NCI-H146 (cell line): ENCODE data around the gene ILDR2.

Experiments used
- DNase-seq: peaks from one replicate; lab custom pipeline; 2025; lab: John Stamatoyannopoulos, UW

Gene ILDR2

DNA sequence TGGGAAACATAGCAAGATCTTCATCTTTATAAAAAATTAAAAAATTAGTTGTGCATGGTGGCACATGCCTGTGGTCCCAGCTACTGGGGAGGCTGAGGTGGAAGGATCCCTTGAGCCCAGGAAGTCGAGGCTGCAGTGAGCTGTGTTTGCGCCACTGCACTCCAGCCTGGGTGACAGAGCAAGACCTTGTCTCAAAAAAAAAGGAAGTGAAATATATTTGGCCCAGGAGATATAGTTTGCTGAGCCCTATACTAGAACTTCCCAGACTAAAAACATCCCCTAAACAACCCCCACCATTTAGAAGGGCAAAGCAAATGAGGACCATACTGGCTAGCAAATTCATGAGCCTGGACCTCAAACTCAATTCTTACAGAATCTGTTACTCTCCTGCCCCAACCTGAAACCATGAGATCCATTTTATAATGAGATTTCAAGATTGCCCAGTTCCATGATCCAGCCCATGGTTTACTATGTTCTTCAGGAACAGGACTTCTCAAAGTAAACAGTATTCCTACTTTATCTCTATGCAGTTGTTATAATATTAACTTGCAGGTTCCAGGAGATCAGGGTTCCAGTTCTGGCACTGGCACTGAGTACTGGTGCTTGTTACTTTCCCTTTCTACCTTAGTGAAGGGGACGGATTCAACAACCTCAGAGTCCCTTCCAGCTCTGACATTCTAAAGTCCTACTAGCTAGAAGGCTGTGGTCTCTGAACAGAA, 50.4 kb downstream of the ILDR2 start:
- DNase-seq = no peak

DNA sequence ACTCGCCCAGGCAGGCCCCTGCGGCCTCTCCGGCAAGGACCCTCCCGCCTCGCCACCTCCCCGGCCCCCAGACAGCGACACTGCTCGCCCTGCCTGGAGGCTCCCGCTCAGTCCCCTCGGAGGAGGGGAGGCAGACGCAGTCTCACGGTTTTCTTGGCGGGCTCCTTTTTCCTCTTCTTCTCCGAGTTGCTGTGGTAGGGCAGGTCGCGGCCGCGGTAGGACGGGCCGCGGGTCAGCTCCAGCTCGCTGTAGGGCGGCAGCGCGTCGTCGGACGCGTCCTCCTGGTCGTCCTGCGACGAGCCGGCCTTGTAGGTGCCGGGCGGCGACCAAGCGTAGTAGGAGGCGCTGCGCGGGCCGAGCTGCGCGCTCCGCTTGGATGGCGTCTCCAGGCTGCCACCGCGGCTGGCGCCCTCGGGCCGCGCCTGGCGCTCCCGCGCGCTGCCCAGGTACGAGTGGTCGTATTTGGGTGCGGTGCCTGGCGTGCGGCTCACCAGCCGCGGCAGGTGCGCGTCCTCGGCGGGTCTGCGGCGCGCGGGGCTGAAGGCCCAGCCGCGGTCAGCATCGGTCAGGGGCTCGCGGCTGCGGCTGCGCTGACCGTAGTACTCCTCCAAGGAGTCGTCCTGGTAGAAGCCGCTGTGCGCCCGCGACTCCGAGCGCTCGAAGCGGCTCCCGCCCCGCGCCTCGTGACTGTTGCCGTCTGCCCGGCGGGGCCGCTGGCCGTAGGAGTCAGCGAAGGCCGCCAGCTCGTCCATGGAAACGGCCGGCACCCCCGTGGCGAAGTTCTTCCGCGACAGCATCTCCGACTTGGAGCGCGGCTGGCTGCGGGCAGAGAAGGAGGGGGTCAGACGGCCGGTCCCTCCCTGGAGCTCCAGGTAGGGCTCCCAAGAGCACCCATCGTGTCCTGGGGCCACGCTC, 54.5 kb downstream of the ILDR2 start:
- no peak for DNase-seq

DNA sequence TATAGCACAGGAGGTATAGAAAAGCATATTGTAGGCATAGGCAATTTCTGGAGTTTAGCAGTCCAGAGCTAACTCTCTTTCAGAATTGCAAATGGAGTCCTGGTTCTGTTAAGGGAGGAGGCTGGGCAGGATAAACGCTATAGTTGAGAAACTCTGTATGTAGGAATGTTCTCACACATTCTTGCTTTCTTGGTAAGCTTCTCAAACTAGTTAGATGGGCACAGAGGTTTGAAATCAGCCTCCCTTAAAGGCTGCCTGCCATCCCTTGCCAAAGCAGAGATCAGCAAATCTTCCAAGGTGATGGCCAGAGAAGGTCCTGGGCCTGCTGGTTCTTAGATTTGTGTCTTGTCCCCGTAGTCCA, 56.4 kb downstream of the ILDR2 start:
- no peak for DNase-seq

GRCh38 chr1:166918088-166918955, 57.0 kb downstream of the ILDR2 start:
- no peak for DNase-seq

DNA sequence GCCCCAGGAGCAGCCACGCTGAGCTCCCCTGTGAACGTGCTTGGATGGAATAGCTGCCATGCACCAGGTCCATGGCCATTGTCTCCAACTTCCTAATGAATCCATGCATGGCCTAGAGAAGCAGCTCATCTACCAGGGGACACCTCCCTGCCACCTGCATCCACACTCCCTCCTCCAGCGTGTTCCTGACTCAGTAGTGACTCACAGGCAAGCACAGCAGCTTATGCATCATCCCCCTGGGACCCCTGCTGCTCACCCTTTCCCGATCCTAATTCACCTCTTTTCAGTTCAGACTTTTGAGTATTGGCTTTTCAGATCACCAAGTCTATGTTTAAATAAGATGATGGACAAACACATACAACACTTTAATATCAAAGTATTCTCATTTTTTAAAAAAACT, 59.4 kb downstream of the ILDR2 start:
- DNase-seq = no peak

DNA sequence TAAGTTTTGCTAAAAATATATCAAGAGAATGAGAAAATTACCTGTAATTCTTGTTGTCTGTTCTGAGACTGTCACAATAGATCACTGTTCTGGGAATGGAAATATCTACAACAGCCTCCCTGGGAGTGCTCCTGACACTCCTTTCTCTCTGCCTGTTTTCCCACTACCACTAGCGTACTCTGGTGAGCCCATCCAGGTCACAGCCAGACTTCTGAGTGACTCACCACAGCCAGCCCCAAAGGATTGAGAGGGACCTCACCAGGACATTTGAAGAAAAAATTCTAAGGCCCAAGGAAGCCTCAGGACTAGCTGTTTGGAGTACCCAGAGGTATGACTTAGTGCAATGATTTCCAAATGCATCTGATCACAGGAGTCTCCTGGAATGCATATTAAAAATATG, 60.3 kb downstream of the ILDR2 start:
- DNase-seq = no peak

DNA sequence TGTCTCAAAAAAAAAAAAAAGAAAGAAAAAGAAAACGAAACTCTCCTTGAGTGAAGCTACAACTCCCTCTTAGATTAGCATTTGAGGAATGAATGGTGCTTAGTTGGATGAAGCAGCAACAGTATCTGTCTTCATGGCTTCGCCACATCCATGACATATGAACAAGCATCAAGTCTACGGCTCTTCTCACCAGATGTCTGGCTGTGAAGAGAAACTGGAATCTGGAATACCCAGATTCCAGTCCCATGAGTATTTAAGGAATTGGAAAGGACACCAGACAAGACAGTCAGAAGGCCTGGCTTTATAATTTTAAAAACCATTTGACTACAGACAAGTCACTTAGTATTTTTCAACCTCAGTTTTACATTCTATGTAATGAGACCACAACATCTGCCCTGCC, 61.2 kb downstream of the ILDR2 start:
- DNase-seq = no peak

DNA sequence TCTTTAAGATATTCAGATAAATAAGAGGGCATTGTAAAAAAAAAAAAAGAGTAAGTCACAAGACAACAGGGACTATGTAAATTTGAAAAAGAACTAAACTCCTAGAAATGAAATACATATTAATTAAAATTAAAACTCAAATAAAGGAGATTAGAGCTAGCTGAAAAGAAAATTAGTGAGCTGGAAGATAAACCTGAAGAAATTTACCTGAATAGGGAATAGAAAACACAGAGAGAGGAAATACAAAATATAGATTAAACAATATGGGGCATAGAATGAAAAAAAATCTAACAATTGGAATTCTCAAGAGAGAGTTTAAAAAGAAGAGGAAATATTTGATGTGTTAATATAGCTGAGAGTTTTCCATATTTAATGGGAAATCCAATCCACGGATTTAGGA, 63.7 kb downstream of the ILDR2 start:
- DNase-seq = no peak

DNA sequence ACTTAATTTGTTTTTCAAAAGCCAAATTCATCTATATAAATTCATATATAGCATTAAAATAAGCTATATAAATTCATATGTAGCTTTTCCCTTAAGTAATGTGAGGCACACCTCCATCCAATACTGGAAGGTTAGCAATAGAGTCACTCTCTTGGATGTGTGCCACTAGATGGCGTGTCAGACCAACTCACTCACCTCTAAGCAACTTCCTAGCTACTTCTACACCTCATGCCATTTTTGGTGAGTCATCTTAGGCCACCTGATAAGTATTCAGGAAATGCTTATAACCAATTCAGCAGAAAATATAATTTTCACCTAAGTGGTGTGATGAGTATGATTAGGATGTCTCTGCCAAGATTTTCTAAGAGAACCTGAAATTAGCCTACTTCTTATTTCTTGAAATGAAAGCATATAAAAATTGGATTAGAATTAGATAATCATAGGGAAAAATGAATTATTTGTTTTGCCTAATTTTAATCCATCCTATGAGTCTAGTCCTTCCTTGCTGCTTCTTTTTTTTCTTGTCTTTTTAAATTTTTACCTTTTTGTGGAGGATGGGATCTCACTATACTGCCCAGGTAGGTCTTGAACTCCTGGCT, 64.8 kb downstream of the ILDR2 start:
- DNase-seq = peak; percentile 83

- DNase-seq = no peak
These were observed 66.4 kb downstream of the ILDR2 start for GRCh38 chr1:166908942-166909341.

DNA sequence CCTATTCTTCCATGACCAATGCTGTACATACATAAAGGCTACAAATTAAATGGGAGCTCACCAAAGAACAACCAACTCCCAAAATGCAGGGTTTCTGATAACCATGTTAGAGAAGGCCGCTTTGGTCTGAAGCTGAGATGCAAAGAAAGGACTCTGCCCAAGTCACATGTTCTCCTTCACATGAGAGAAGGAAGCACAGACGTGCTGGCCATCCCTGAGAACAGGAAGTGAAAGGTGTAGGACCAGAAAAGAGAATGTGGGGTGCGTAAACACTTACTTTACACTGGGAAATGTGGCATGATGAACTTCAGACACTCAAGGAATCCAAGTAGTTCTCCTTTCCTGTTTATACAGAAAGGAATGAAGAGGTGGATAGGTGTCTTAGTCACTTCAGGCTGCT, 67.6 kb downstream of the ILDR2 start:
- no peak for DNase-seq

DNA sequence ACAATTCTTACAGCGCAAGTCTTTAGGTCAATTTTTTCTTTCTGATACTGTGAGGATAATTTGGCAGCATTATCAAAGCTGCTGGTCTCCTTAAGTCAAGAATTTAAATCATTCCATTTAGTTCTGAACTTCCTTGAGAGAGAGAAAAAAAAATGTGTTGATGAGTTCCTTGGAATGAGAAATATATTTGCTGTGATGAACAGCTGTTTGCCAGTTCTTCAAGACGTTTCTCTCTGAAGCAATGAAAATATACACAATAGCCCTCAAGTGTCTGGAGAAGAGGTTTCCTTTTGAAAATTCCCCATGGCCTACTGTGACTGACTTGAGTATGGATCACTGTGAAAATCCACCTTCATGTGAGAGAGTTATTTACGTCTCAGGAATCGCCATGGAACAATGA, 68.3 kb downstream of the ILDR2 start:
- no peak for DNase-seq

- no peak for DNase-seq
These were observed 68.7 kb downstream of the ILDR2 start for GRCh38 chr1:166906647-166907046.

DNA sequence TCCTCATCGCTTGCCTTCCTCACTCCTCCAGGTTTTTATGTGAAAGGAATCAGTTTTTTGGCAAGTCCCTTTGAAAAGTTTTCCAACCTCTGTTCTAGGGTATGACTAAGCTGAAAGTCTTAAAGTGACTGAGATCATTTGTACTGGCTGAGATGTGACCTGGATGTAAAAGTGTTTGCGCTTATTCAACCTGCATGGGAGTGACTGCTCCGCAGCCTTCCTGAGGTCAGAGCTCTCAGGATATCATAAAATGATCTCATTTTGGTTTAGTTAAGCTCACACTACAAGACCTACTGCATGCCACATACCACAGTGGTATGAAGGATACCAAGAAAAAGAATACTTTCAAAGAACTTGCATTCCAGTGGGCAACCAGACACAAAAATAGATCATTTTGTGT, 69.4 kb downstream of the ILDR2 start:
- no peak for DNase-seq

DNA sequence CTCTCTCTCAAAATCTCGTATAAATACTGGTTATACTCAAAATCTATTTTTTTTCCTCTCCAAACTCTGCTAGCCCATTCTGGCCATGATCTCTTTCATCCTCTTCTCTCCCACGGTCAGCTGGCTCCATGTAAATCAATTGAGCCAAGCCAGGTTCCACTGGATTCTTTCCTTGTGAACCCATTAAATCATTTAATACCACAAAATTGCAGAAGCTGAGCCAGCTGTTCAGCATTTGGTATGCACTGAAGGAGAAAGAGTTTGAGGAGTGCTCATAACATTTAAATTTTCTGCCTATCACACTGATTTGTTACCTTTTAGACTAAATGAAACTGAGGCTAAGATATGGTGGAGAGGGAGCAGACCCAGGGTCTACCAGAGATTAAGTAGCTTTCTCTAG, 70.2 kb downstream of the ILDR2 start:
- DNase-seq = no peak

- DNase-seq = no peak
These were observed 72.1 kb downstream of the ILDR2 start for GRCh38 chr1:166903232-166903631.

DNA sequence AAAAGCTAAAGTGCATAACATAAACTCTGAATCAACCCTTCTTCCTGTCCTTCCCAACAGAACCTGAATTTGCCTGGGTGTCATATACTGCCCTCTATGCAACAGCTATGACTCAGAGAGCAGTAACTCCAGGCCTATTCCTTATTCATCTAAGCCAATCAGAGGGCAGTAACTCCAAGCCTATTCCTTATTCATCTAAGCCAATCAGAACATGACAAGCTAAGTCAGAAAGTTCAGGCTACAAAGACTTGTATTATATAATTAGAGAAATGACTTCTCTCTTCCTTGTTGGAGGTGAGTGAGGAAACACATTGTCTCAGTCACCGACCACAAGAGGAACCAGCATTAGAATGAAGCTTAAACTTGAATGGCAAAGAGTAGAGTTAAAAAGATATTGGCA, 73.1 kb downstream of the ILDR2 start:
- DNase-seq = no peak

- DNase-seq = no peak
These were observed 74.4 kb downstream of the ILDR2 start for GRCh38 chr1:166900987-166901386.

GRCh38 chr1:166899769-166900168, 75.6 kb downstream of the ILDR2 start:
- no peak for DNase-seq

DNA sequence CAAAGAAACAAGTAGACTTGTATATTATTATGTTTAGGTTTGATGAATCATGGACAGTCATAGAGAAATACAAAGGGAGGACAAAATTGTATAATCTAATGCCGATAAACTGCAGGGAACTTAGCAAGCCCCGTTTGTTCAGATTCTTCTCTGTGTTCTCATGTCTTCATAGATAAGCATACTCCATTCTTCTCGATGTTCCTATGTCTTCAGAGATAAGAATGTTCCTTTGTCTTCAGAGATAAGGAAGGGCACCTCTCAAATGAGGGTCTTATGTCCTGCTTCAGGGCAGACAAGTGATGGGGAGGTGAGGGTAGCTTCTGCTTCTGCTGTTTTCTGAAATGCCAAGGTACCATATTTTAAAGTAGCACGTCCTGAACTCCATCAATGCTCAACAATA, 79.6 kb downstream of the ILDR2 start:
- DNase-seq = no peak

- DNase-seq = no peak
These were observed 85.6 kb downstream of the ILDR2 start for GRCh38 chr1:166889776-166890175.
